Kidney (tissue), 14 donors: ENCODE measurements around the gene EBF4. TPM values are rescaled to one million over a fixed set of nuclear protein-coding genes. Genes with fewer than 3 reads are reported as not detected.

ENCODE experiments used
- DNase-seq, 5 donors: peaks; one replicate each; pipeline ENCODE4 v3.0.0-alpha.2; 2013 to 2020
- FAIRE-seq: peaks from 2 replicates; lab custom pipeline; 2012; peaks lifted over from hg19 to GRCh38; lab: Jason Lieb, UNC
- H3K27ac ChIP-seq, 2 donors: one replicate each; pipeline ENCODE4 v1.7.0; 2013; ENCODE audit warnings: low read depth in 2 of 2, low read length in 2 of 2, inconsistent platforms in 1 of 2
- H3K27me3 ChIP-seq: one replicate; pipeline ENCODE4 v1.7.1; 2013; ENCODE audit warnings: low read length, inconsistent platforms; ENCODE audit not compliant: control insufficient read depth, insufficient read depth
- H3K36me3 ChIP-seq, 3 donors: one replicate each; pipeline versions ENCODE4 v1.7.0 to v1.7.1; 2013; ENCODE audit warnings: low read length in 3 of 3, control low read depth in 1 of 3, inconsistent platforms in 1 of 3; ENCODE audit not compliant: insufficient read depth in 3 of 3, control insufficient read depth in 2 of 3
- H3K4me1 ChIP-seq, 3 donors: one replicate each; pipeline versions ENCODE4 v1.7.0 to v1.7.1; 2013; ENCODE audit warnings: low read length in 3 of 3, inconsistent platforms in 1 of 3, low read depth in 1 of 3; ENCODE audit not compliant: control insufficient read depth in 2 of 3, insufficient read depth in 2 of 3
- H3K4me3 ChIP-seq, 3 donors: one replicate each; pipeline versions ENCODE4 v1.7.0 to v1.8.1; 2013; ENCODE audit warnings: low read length in 3 of 3, control low read depth in 1 of 3, inconsistent platforms in 1 of 3
- H3K9ac ChIP-seq, 3 donors: one replicate each; pipeline versions ENCODE4 v1.7.0 to v1.7.1; 2013; ENCODE audit warnings: low read length in 3 of 3, control low read depth in 1 of 3, inconsistent platforms in 1 of 3
- H3K9me3 ChIP-seq, 3 donors: one replicate each; pipeline versions ENCODE4 v1.7.0 to v1.7.1; 2013; ENCODE audit warnings: low read length in 3 of 3, control low read depth in 1 of 3, inconsistent platforms in 1 of 3; ENCODE audit not compliant: control insufficient read depth in 2 of 3, insufficient read depth in 1 of 3
- CTCF ChIP-seq: IDR thresholded peaks from 3 replicates; pipeline ENCODE4 v1.5.1; 2012; ENCODE audit warnings: mild to moderate bottlenecking, moderate library complexity, borderline replicate concordance; ENCODE audit not compliant: insufficient read depth; ENCODE audit errors: extremely low read depth
- intact Hi-C: fragments of 100-400 bp; cut with DNase I; formaldehyde crosslinking; loops from one replicate; pipeline ENCODE4 v1.11.1; 2022
- polyA plus RNA-seq: library from polyadenylated mRNA; stranded (reverse); fragments of 350-450 nt; fragmentation: Illumina TruSeq; extraction: RNeasy Lipid Tissue Mini Kit (QIAGEN cat#74804); gene quantifications from one replicate; pipeline ENCODE4 v1.2.3, GENCODE V29; 2014; ENCODE audit warnings: low read depth, low replicate concordance; ENCODE audit not compliant: insufficient read depth
- total RNA-seq: library from RNA; stranded (reverse); fragmentation: NEBNext Ultra II Directional; extraction: Animal tissue kit (Norgen Biotek cat#: 25700); gene quantifications from one replicate; pipeline ENCODE4 v1.2.1, GENCODE V29; 2021
- donor health status: control.
- donor health status: control.
- donor health status: control.
- donor health status: control.
- donor health status: control.
- donor health status: DM: yes; HTN: yes; CAD: no.
- donor health status: Normal renal cell carcinoma (clear cell type).

The EBF4 gene
- total and polyA plus RNA-seq, 2 donors from 2014 or later, result 8.8 to 10.2 TPM

DNA sequence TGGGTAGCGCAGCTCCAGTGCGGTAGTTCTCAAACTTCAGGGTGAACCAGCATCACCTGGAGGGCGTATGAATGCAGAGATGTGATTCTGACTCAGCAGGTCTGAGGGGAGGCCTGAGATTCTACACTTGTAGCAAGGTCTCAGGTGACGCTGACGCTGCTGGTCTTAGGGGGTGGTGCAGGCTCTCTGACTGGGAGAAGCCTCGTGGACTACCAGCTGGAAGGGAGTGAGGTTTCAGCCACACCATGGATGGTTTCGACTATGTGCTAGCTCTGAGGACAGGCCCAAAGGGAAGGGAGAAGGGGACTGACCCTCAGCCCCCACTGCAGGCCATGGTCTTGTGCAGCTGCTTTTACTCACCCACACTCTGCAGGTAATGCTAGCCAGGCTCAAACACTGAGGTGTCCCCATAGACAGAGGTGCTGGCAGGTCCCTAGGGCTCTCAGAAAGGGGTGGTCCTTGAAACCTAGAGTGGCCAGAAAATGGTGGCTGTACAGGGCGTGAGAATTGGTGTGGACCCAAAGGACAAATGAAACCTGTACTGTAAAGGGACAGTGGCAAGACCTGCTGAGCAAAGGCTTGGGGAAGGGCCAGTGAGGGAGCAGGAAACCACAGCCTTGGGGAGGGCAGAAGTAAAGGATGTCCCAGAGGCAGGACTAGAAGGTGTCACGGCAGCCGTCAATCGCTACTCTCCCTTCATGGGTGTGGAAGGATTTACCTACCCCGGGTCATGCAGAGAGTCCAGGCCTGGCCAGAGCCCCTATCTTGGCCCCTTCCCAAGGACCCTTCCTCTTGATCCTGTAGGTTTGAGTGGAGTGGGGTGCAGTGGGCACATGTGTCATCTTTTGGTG lies 52.7 kb downstream of the EBF4 start:
- no peak for FAIRE-seq
- peak in 1 of 5 donors; percentile 11 for DNase-seq
- Histone ChIP-seq H3K27me3 (peaks cover 8% of the 10 kb centered on the region), H3K9ac (no peak overlapping the region), H3K4me3 (no peak overlapping the region), H3K4me1 (no peaks in the 10 kb centered on the region), H3K9me3 (no peaks in the 10 kb centered on the region), H3K36me3 (no peaks in the 10 kb centered on the region), H3K27ac (no peak overlapping the region)
- intact Hi-C loops, result no loop called here
- no peak for TF ChIP-seq CTCF

DNA sequence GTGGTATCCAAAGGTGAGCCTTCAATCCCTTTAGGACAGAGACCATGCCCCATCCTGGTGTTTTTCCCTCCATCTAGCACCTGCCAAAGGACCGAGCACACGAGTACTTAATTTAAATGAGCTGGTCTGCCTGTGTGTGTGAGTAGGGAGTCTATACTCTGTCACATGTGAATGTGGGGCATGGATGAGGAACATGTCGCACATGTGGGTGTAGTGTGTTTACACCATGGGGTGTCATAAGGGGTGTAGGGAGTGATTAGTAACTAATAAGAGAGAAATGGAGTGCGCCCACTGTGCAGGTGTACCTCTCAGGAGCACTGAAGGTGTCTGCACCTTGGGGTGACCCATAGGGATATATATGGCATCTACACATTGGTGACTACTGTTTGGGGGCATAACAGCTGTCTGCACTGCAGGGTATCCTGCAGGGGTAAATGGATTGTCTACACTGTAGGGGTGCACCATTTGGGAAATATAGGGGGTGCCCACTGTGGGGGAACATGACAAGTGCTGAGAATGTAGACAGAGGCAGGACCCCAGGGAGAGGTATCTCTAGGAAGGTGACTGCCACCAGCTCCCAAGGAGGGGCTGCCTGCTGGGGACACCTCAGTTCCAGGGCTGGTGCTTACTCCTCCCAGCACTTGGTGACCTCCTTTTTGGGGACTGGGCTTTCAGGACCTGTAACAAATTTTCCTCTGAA lies 53.5 kb downstream of the EBF4 start:
- Histone ChIP-seq H3K27me3 (peaks cover 8% of the 10 kb centered on the region), H3K36me3 (no peaks in the 10 kb centered on the region), H3K27ac (no peak overlapping the region), H3K4me1 (no peaks in the 10 kb centered on the region), H3K9me3 (no peaks in the 10 kb centered on the region), H3K4me3 (no peak overlapping the region), H3K9ac (no peak overlapping the region)
- TF ChIP-seq CTCF, result no peak
- intact Hi-C loops, result no loop called here
- DNase-seq, result peak in 2 of 5 donors; percentile 4 to 5
- no peak for FAIRE-seq

DNA sequence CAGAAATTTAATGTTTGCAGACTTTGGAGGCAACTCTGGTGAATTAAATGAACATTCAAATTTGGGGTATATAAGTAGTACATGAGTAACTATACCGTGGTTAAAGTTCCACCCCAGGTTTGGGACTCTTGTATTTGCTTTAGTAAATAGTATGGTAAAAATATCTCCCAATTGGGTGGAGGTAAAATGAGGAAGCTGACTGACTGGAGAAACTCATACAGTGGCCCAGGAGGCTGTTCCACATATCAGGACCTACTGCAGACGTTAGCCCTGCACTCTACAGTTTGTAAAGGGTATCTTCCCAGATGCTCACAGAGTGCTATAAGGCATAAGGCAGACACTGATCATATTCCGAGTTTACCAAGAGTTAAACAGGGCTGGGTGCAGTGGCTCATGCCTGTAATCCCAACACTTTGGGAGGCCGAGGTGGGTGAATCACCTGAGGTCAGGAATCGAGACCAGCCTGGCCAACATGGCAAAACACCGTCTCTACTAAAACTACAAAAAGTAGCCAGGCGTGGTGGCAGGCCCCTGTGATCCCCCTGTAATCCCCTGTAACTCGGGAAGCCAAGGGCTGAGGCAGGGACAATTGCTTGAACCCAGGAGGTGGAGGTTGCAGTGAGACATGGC lies 54.2 kb downstream of the EBF4 start:
- peak in 2 of 5 donors; percentile 4 to 10 for DNase-seq
- H3K9me3 ChIP-seq, result no peaks in the 10 kb centered on the region
- TF ChIP-seq CTCF, result no peak
- H3K9ac ChIP-seq, result no peak overlapping the region
- H3K36me3 ChIP-seq, result no peaks in the 10 kb centered on the region
- no peaks in the 10 kb centered on the region for H3K4me1 ChIP-seq
- intact Hi-C loops, result no loop called here
- no peak overlapping the region for H3K4me3 ChIP-seq
- peaks cover 8% of the 10 kb centered on the region for H3K27me3 ChIP-seq
- no peak overlapping the region for H3K27ac ChIP-seq
- no peak for FAIRE-seq
